DMS 273 treated with DMSO at 0.1 percent for 48 hours (cell line): Measurements from ENCODE around the gene NPY.
A peak's percentile ranks its signal among the peaks of the same experiment; 100 is the strongest.
"Not testable (repeated sequence)": the region's sequence is repeated elsewhere in the genome, so short reads cannot be mapped to it uniquely, and the experiment has no call there.

Experiments
- DNase-seq: peaks from one replicate; lab custom pipeline; 2025; lab: John Stamatoyannopoulos, UW

Gene NPY

DNA sequence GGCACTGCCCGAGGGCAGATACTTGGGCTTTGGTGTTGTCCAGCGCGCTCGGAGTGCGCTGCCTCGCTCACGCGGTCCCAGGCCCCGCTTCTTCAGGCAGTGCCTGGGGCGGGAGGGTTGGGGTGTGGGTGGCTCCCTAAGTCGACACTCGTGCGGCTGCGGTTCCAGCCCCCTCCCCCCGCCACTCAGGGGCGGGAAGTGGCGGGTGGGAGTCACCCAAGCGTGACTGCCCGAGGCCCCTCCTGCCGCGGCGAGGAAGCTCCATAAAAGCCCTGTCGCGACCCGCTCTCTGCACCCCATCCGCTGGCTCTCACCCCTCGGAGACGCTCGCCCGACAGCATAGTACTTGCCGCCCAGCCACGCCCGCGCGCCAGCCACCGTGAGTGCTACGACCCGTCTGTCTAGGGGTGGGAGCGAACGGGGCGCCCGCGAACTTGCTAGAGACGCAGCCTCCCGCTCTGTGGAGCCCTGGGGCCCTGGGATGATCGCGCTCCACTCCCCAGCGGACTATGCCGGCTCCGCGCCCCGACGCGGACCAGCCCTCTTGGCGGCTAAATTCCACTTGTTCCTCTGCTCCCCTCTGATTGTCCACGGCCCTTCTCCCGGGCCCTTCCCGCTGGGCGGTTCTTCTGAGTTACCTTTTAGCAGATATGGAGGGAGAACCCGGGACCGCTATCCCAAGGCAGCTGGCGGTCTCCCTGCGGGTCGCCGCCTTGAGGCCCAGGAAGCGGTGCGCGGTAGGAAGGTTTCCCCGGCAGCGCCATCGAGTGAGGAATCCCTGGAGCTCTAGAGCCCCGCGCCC lies at the start of gene NPY:
NPY (plus strand) TSS at position 294 of the 802 bp plus-strand sequence. CDS start 1,051 bp downstream, outside the sequence.
- no peak for DNase-seq

DNA sequence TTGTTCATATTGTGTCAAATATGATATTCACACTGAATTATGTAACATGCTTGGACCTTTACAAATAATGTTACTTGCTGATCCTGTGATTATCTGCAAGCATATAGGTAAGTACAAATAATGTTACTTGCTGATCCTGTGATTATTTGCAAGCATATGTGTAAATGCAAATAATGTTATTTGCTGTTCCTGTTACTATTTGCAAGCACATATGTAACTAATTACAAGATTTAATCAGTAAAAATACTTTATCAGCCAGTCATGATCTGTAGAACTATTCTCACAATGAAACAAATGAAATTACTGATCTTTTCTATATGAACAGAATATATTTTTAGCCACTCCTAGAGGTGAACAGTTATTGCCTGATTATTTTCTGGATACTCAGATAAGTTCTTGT lies 44.7 kb upstream of the NPY start:
- DNase-seq: no peak

DNA sequence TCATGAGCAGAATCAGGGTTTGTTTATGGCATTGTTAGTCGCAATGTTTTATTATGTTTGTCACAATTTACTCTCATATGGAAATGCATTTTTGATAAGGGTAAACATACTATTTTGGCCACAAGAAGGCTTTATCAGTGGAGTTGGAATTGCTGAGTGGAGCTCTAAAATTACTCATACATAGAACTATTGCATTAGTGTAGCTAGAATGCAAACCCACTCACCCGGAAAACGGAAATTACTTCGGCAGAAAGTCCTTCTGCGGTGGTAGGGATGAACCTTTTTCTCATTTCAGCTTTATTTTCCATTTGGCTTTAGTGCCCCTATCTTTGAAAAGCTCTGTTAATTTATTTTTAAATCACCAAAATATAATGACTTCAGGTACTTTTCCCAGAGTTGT lies 42.8 kb upstream of the NPY start:
- no peak for DNase-seq

DNA sequence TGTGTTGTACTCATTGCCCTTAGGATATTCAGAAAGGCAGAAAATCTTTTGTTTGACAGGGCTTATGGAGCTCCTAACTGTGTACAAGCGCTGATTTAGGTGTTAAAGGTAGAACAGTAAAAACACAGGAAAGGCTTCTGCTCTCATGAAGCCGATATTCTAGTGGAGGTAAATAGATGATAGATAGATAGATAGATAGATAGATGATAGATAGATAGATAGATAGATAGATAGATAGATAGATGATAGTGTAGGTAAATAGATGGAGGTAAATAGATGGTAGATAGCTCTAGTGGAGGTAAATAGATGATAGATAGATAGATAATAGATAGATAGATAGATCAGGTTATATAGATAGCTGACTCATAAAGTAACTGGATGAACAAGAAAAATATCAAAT lies 39.4 kb upstream of the NPY start:
- no peak for DNase-seq

DNA sequence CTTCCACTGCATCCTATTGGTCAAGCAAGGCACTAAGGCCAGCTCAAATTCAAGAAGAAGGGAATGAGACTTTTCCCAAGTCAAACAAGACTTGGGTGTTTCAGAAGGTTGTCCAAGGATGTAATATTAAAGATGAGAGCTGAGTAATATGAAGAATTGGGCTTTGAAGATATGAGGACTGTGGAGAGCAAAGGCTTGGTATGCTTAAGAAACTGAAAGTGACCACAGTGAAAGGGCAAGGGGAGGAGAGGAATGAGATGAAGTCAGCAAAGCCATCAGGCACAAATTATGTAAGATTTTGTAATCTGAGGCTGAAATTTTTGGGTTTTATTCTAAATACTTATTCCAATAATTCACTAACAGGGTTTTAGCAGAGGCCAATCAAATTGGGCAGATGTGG lies 38.6 kb upstream of the NPY start:
- no peak for DNase-seq

DNA sequence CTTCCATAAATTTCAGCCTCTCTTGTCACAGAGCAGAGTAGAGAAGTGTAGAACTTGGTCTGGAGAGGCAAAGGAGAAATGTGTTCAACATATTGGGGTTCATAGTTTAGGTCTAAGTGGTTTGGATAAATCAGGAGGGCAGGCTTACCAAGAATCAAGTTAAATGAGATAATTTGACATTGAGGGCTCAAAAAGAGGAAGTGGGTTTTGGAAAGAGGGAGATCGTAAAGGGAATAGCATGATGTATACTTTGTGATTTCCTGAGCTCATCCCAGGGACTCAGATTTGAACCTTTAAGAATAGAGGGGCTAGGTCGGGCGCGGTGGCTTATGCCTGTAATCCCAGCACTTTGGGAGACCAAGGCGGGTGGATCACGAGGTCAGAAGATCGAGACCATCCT lies 34.7 kb upstream of the NPY start:
- DNase-seq: no peak

DNA sequence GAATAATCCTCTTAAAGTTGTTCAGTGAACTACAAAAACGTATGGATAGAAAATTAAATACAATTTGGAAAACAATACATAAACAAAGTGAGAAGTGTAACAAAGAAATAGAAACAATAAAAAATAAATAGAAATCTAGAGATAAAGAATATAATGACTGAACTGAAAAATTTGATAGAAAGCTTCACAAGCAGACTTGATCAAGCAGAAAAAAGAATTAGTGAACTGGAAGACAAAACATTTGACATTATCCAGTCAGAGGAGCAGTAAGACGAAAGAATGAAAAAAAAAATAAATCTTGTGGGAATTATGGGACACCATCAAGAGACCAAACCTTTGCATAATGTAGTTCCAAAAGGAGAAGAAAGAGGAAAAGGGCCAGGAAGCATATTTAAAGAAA lies 32.4 kb upstream of the NPY start:
- DNase-seq: no peak

DNA sequence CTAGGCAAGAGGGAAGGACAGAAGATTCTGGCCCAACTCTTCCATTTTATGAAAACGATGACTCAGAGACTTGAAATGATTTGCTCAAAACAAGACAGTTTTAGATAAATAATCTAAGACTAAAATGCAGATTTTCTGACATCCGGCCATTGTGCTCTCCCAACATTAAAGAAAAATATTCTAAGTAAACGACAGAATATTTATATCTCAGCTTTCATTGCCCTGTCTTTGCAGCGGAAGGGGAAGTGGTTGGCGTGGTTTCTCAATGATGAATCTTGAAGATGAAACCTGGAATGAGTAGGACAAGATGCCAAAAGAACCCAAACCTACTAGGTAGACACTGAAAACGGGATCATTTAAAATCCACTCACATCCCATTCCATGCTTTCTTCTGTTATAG lies 28.9 kb upstream of the NPY start:
- no peak for DNase-seq

DNA sequence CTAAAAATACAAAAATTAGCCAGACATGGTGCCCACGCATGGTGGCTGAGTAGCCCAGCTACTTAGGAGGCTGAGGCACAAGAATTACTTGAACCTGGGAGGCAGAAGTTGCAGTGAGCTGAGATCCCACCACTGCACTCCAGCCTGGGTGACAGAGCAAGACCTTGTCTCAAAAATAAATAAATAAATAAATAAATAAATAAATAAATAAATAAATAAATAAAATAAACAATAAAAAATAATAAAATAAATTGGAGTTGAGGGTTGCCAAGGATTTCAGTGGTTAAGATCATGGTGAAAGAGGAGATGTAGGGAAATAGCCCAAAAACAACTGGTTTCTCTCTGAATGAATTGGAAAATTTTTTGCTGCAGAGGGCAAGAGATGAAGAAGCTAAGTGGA lies 25.7 kb upstream of the NPY start:
- DNase-seq: not testable (repeated sequence)

DNA sequence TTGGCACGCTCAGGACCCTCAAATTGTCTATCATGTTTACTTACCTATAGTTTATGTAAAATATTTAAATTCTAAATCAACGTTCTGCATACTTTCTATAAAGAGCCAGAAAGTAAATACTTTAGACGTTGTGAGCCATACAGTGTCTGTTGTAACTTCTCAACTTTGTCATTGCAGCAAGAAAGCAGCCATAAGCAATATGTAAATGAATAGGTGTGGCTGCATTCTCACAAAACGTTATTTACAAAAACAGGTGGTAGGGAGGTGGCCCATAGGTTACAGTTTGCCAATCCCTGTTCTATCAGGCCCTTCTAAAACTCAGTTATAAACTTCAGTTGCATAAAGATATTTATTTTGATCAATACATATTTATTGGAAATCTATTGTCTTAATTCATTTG lies 12.1 kb upstream of the NPY start:
- DNase-seq: no peak

DNA sequence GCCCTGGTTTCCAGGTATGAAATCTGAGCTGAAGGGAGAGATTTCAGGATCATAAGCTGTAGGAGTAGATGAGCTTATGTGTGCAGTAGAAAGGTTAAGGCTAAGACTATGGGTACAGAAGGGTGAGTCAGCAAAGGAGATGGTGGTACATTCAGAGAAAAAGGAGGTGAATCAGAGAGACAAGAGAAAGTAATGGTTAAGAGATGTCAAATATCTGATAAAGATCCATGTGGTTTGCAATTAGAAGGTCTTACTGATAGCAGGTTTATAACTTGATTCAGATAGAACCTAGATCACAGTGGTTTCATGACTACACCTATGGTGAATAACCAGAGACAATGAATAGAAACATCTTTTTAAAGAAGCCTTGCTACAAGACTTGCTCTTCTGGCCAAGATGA lies 4.5 kb upstream of the NPY start:
- DNase-seq: no peak

DNA sequence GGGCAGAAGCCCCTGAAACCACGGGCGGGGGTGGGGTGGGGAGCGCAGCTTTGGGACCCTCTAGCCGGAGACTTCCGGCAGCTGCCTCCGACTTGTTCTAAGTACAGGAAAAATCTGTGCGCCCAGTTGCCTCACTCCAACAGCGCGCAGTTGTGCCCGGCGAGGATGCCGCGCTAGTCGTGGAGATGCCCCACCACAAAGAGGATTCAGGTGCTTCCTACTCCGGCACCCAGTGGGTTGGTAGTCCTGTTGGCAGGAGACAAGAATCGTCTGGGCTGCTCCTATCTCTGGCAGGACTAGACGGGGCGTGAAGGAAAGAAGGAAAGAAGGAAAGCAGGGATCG lies 465 bp upstream of the NPY start:
- no peak for DNase-seq

DNA sequence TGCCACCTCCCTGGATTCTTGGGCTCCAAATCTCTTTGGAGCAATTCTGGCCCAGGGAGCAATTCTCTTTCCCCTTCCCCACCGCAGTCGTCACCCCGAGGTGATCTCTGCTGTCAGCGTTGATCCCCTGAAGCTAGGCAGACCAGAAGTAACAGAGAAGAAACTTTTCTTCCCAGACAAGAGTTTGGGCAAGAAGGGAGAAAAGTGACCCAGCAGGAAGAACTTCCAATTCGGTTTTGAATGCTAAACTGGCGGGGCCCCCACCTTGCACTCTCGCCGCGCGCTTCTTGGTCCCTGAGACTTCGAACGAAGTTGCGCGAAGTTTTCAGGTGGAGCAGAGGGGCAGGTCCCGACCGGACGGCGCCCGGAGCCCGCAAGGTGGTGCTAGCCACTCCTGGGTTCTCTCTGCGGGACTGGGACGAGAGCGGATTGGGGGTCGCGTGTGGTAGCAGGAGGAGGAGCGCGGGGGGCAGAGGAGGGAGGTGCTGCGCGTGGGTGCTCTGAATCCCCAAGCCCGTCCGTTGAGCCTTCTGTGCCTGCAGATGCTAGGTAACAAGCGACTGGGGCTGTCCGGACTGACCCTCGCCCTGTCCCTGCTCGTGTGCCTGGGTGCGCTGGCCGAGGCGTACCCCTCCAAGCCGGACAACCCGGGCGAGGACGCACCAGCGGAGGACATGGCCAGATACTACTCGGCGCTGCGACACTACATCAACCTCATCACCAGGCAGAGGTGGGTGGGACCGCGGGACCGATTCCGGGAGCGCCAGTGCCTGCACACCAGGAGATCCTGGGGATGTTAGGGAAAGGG lies 913 bp downstream of the NPY start:
- no peak for DNase-seq

DNA sequence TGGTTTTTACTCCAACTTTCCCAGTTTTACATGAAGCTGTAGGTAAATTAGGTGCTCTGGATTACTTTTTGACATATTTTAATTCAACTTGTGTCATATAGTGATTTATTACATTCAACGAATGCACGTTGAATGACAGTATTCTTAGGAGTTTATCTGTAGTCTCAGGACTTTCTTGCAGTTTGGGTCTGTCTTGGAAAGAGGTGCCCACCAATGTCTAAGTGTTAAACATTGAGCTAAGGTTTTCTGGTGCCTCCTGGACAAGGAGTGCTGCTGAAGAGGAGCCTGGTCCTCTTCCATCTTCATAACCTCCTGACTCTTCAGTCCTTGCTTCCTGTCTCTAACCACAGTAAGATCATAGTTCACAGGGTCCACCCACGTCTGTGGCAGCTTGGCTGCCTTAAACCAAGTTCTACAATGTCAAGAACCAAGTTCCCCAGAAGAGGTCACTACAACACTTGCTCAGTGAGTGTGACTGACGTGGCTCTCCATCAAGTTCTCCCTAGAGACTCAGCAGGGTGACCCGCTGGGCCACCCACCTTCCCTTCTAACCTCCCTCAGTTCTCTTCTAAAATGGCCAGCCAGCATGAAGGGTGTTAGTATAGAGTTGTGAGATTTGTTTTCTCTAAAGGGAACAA lies 6.1 kb downstream of the NPY start:
- peak; percentile 45 for DNase-seq

DNA sequence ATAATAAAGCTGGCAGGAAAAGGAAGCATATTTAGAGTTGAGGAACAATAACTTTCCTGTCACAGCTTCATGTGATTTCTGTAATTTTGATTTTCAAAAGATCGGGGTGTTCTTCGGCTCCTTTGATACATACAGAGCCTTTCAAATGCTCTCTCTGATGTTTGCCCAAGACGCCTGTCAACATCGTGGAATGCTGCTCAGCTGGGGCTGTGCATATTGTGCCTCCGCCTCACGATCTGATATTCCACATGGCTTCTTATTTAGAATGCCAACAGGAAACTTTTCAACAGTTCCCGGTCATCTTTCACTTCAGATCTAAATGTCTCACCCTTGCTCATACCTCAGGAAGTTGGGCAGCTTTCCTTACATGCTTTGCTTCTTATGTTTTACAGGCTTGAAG lies 7.3 kb downstream of the NPY start:
- DNase-seq: no peak

DNA sequence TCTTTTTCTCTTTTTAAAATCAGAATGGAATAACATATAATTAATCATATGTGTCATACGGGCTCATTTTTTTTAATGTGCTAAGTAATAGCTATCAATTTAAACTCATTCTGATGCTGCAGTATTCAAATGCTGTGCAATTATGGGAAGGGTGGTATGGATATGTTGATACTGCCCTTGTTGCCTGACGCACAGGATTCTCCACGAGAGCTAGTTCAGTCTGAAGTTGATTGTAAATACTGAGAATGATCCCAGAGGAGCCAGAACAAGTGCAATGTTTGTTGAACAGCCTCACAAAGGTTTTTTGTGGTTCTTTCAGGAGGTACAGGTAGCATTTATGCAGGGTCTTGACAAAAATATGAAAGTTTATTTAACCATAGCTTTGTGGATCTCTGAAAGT lies 13.4 kb downstream of the NPY start:
- no peak for DNase-seq

DNA sequence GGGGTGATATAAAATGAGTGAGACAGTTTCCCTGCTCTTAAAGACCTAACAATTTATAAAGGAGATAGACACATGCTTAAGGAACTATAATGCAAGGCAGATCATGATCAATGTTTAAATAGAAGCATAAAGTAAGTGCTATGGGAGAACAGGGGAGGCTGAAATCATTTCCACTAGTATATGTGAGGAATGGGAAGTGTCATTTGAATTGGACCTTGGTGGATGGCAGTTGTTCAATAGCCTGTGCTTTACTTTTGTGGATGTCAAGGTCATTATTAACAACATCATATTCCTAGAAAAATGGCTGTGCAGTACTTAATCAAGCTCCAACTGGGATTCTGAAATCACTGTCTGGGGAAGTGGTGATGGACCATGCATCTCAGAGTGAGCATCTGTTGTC lies 14.7 kb downstream of the NPY start:
- DNase-seq: no peak

DNA sequence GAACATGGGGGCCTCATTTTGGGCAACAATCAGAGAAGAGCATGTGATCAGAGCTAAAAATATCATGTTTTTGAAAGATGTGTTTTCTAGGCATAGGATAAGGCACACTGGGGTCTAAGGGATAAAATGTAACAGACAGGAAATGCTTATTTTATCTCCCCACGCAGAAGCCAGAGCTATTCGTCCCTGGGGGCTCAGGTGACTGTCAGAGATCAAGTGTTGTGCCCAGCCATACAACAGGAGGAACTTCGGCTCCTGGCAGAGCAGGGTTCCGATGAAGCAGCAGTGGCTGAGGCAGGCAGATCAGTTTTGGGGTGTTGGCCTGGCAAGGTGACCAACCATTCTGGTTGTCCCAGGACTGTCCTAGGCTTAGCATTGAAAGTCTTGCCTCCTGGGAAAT lies 15.2 kb downstream of the NPY start:
- DNase-seq: no peak

DNA sequence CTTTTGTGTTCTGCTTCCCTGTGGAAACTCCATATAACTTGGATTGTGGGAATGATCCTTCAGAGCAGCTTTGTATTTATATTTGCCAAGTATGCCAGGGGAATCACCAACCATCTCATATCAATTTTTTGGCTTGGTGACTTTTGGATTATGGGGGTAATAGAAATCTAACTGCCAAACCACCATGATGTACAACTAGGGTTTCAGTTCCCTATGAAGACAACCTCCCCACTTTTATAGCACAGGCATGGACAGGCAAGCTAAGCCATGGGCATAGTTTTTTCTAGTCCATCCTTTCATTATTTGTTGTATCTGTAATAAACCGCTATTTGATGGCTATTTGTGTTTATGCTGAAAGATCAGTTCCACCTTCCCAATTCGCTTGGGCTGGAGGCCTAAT lies 17.7 kb downstream of the NPY start:
- DNase-seq: no peak

DNA sequence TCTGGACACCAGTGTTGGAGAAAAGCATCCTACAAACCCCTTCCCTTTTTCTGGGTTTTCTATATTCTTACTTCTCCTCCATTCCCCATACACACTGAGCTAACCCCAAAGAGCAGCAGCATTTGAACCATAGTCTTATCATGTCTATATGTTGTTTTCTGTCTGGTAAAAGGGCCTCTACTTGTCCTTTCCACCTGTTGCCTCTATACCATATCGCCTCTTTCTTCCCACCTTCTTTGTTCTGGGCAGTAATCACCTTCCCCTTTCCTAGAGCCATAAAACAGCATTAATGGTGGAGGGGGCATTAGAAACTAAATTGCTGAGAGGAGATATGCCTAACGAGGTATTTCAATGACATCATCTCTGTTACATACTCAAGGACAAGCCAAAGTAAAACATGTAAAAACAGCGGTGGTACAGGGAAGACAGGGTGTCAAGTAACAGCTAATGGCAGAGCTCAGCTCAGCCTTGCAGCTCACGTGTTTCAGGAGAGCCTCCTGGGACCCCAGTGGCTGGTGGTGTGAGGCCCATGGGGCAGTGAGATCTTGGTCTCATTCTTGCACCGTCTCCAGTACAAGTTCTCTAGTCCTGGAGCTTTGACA lies 20.6 kb downstream of the NPY start:
- DNase-seq: peak; percentile 8

DNA sequence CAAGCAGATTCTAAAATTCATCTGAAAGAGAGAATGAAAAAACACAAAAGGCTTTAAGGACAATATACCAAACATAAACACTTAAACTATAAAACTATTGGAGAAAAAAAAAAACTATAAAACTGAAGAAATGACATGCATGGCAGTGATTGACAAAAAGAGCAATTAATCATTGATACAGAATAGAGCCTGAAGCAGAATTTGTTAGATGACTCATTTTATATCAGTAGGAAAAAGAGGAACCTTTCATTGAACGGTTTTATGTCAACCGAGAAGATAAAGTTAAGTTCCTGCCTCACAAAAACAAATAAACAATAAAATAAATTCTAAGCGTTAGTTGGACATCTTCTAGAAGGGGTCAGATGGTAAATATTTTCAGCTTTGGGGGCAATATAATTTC lies 23.3 kb downstream of the NPY start:
- no peak for DNase-seq

DNA sequence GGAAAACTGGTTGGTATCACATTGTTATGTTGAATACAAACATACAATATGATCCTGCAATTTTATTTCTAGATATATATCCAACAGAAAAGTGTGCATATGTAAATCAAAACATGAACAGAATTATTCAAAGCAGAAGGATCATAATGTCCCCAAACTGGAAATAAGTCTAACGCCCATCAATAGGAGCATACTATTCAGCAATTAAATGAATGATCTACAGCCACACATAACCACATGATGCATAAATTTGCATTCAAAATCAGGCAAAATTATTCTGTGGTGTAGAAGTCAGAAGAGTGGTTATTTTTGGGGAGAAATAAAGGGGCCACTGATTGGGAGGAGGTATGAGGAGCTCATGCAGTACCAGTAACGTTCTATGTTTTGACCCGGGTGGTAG lies 28.6 kb downstream of the NPY start:
- DNase-seq: no peak

DNA sequence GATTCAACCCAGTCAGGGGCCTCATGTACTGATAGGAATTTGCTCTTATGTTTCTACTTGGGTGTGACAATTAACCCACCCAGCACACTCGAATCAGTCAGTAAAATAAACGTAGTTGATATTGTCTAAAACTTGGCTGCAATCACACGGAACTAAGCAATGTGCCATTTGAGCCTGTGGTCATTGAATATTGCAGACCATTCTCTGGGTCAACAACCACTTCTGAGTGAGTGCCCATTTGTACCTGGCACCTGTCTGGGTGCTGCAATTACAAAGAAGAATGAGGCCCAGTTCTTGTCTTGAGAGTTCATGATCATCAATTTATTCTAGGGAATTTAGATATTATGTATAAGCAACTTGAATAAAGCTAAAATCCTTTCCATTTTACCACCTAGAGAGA lies 29.8 kb downstream of the NPY start:
- no peak for DNase-seq
